Erythroblast (primary cell): ENCODE data around the gene TEX36.

Experiments
- GATA1 ChIP-seq: IDR thresholded peaks from 2 replicates; pipeline ENCODE4 v1.6.1; 2011; ENCODE audit warnings: low read depth, mild to moderate bottlenecking, control low read depth, low read length, moderate library complexity
- POLR2A ChIP-seq: IDR thresholded peaks from 2 replicates; pipeline ENCODE4 v1.6.1; 2011; ENCODE audit warnings: mild to moderate bottlenecking, low read length

GRCh38 chr10:125620401-125620800, 62.6 kb downstream of the TEX36 start:
- TF ChIP-seq POLR2A: no peak
- TF ChIP-seq GATA1: no peak
